ENCODE results near the gene MAGI2. TPM values are rescaled to one million over a fixed set of nuclear protein-coding genes. Genes with fewer than 3 reads are reported as not detected.

The MAGI2 gene
- total and polyA plus RNA-seq, 2 donors (not counting 3 experiments of a cell fraction or from before 2014, with no cell fraction given) = 0.28 to 6.0 TPM

- no peak overlapping the region for H3K27ac ChIP-seq (ENCODE audit: insufficient read depth, low read depth, low read length)
- no peaks in the 10 kb centered on the region for H3K36me3 ChIP-seq (ENCODE audit: control insufficient read depth in 2 of 2, extremely low read depth in 1 of 2, insufficient read depth in 2 of 2, low read length in 2 of 2)
- no peak overlapping the region for H2AFZ ChIP-seq (ENCODE audit: low read depth, low read length)
- no peaks in the 10 kb centered on the region for H3K4me1 ChIP-seq (ENCODE audit: control insufficient read depth, extremely low read depth, insufficient read depth, low read length)
- intact Hi-C loops (cut with micrococcal nuclease) (no loop called here), dilution Hi-C loops (cut with MboI; ENCODE audit: extremely low pct_ligation_motif_present, low sequenced_read_pairs) (no loop called here)
- no peaks in the 10 kb centered on the region for H3K79me2 ChIP-seq (ENCODE audit: control insufficient read depth, insufficient read depth, low read length)
- H3K9me1 ChIP-seq (replicated peaks; ENCODE audit: control insufficient read depth, extremely low read depth, insufficient read depth, low read length) = no peaks in the 10 kb centered on the region
- TF ChIP-seq MAX (IDR thresholded peaks at IDR 0.05; ENCODE audit: insufficient read depth, insufficient read length) = no peak
- TF ChIP-seq CTCF (IDR thresholded peaks at IDR 0.05; ENCODE audit: extremely low read depth in 1 of 2, insufficient read depth in 1 of 2, low read depth in 1 of 2, low read length in 2 of 2) = no peak
- no peak for TF ChIP-seq GATA2 (IDR thresholded peaks at IDR 0.05; ENCODE audit: insufficient read depth, insufficient read length, low read depth, low read length)
- TF ChIP-seq MYC (IDR thresholded peaks at IDR 0.05; ENCODE audit: low read depth, low read length) = no peak
- H3K9me3 ChIP-seq (replicated peaks; ENCODE audit: control insufficient read depth, insufficient read depth, low read length) = no peaks in the 10 kb centered on the region
- no peak overlapping the region for H3K9ac ChIP-seq (replicated peaks; ENCODE audit: extremely low read depth, insufficient read depth, low read length)
- DNase-seq (ENCODE audit: low read depth, low spot score) (no peak), FAIRE-seq (no peak)
- no peaks in the 10 kb centered on the region for H4K20me1 ChIP-seq (replicated peaks; ENCODE audit: control insufficient read depth, extremely low read depth, insufficient read depth, low read length)
- ChIA-PET CTCF (interaction anchor here (1.4 kb wide), 1 partner anchor 54 kb away, joined by 4 read pairs; no protein-coding TSS in a partner anchor), POLR2A (no interaction called here)
- no TSS peak for BruUV-seq (replicated peaks)
- no peak overlapping the region for H3K4me3 ChIP-seq (replicated peaks in 1 of 3; ENCODE audit: insufficient read depth in 1 of 3, low read depth in 1 of 3, low read length in 3 of 3)
- H3K27me3 ChIP-seq (ENCODE audit: control insufficient read depth in 2 of 2, insufficient read depth in 2 of 2, low read length in 2 of 2) = no peaks in the 10 kb centered on the region
- H3K4me2 ChIP-seq (ENCODE audit: insufficient read depth, low read length) = no peak overlapping the region
Measured at GRCh38 chr7:79352323-79352722, 101.1 kb downstream of the MAGI2 start.

GRCh38 chr7:79347351-79347750, 106.1 kb downstream of the MAGI2 start:
- ChIA-PET CTCF (interaction anchor here (0.6 to 1.5 kb wide), 4 partner anchors 12 to 49 kb away, joined by 3 to 5 read pairs (median 4); no protein-coding TSS in a partner anchor), POLR2A (no interaction called here)
- no peaks in the 10 kb centered on the region for H4K20me1 ChIP-seq (replicated peaks; ENCODE audit: control insufficient read depth, extremely low read depth, insufficient read depth, low read length)
- DNase-seq (ENCODE audit: low read depth, low spot score) (no peak), FAIRE-seq (no peak)
- intact Hi-C loops (cut with micrococcal nuclease) (no loop called here), dilution Hi-C loops (cut with MboI; ENCODE audit: extremely low pct_ligation_motif_present, low sequenced_read_pairs) (no loop called here)
- H2AFZ ChIP-seq (ENCODE audit: low read depth, low read length) = no peak overlapping the region
- H3K36me3 ChIP-seq (ENCODE audit: control insufficient read depth in 2 of 2, extremely low read depth in 1 of 2, insufficient read depth in 2 of 2, low read length in 2 of 2) = no peaks in the 10 kb centered on the region
- no peaks in the 10 kb centered on the region for H3K9me1 ChIP-seq (replicated peaks; ENCODE audit: control insufficient read depth, extremely low read depth, insufficient read depth, low read length)
- H3K27ac ChIP-seq (ENCODE audit: insufficient read depth, low read depth, low read length) = no peak overlapping the region
- TF ChIP-seq EZH2 (IDR thresholded peaks at IDR 0.05; ENCODE audit: borderline replicate concordance, low read depth, low read length, severe bottlenecking) = no peak
- no peak for TF ChIP-seq JUN (IDR thresholded peaks at IDR 0.05; ENCODE audit: borderline replicate concordance, insufficient read depth, insufficient read length, low read depth)
- TF ChIP-seq FOS (IDR thresholded peaks at IDR 0.05; ENCODE audit: borderline replicate concordance, insufficient read depth, low read length) = no peak
- TF ChIP-seq POLR2AphosphoS5 (IDR thresholded peaks at IDR 0.05; ENCODE audit: insufficient read depth, low read depth, low read length) = no peak
- no peak for TF ChIP-seq MYC (IDR thresholded peaks at IDR 0.05; ENCODE audit: low read depth, low read length)
- no peak for TF ChIP-seq GATA2 (IDR thresholded peaks at IDR 0.05; ENCODE audit: insufficient read depth, insufficient read length, low read depth, low read length)
- no peak for TF ChIP-seq POLR2A (IDR thresholded peaks at IDR 0.05; ENCODE audit: low read depth, low read length)
- TF ChIP-seq MAX (IDR thresholded peaks at IDR 0.05; ENCODE audit: insufficient read depth, insufficient read length) = no peak
- no peak for TF ChIP-seq CTCF (IDR thresholded peaks at IDR 0.05; ENCODE audit: extremely low read depth in 1 of 2, insufficient read depth in 1 of 2, low read depth in 1 of 2, low read length in 2 of 2)
- no TSS peak for BruUV-seq (replicated peaks)
- no peaks in the 10 kb centered on the region for H3K79me2 ChIP-seq (ENCODE audit: control insufficient read depth, insufficient read depth, low read length)
- H3K4me3 ChIP-seq (replicated peaks in 1 of 3; ENCODE audit: insufficient read depth in 1 of 3, low read depth in 1 of 3, low read length in 3 of 3) = no peak overlapping the region
- H3K9me3 ChIP-seq (replicated peaks; ENCODE audit: control insufficient read depth, insufficient read depth, low read length) = no peaks in the 10 kb centered on the region
- H3K4me1 ChIP-seq (ENCODE audit: control insufficient read depth, extremely low read depth, insufficient read depth, low read length) = no peaks in the 10 kb centered on the region
- H3K27me3 ChIP-seq (ENCODE audit: control insufficient read depth in 2 of 2, insufficient read depth in 2 of 2, low read length in 2 of 2) = no peaks in the 10 kb centered on the region
- H3K9ac ChIP-seq (replicated peaks; ENCODE audit: extremely low read depth, insufficient read depth, low read length) = no peak overlapping the region
- no peak overlapping the region for H3K4me2 ChIP-seq (ENCODE audit: insufficient read depth, low read length)
